ENCODE measurements around the gene CCL5.

The CCL5 gene

DNA sequence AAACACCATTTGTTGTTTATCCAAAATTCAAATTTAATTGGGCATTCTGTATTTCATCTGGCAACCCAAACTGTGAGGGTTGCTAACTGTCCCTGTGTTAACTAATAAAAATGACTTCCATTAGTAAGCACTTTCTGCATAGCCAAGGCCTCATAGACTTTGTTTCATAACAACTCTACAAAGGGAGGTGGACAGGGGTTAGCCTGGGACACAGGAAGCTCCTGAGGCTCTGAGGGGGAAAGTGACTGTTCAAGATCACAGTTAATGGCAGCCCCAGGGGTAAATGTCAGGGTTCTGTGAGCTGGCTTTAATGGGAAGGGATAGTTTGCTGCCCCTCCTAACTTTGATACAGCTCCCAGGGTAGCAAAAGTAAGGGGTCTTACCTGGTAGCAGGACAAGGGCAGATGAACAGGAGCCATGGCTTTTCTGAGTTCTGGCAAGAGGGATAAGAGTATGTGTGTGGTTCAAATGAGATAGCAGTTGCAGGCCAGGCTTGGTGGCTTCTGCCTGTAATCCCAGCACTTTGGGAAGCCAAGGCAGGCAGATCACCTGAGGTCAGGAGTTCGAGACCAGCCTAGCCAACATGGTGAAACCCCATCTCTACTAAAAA lies 13.7 kb downstream of the CCL5 start:
- H3K9me3 Mint-ChIP-seq: no peaks in the 10 kb centered on the region
- H3K36me3 Mint-ChIP-seq (ENCODE audit: low read depth): no peaks in the 10 kb centered on the region
- H3K4me1 Mint-ChIP-seq (ENCODE audit: low read depth): peaks cover 30% of the 10 kb centered on the region
- H3K27ac Mint-ChIP-seq: no peak overlapping the region
- H3K27me3 Mint-ChIP-seq: no peaks in the 10 kb centered on the region
- no peak overlapping the region for H3K4me3 Mint-ChIP-seq
- intact Hi-C loops (cut with micrococcal nuclease): no loop called here

DNA sequence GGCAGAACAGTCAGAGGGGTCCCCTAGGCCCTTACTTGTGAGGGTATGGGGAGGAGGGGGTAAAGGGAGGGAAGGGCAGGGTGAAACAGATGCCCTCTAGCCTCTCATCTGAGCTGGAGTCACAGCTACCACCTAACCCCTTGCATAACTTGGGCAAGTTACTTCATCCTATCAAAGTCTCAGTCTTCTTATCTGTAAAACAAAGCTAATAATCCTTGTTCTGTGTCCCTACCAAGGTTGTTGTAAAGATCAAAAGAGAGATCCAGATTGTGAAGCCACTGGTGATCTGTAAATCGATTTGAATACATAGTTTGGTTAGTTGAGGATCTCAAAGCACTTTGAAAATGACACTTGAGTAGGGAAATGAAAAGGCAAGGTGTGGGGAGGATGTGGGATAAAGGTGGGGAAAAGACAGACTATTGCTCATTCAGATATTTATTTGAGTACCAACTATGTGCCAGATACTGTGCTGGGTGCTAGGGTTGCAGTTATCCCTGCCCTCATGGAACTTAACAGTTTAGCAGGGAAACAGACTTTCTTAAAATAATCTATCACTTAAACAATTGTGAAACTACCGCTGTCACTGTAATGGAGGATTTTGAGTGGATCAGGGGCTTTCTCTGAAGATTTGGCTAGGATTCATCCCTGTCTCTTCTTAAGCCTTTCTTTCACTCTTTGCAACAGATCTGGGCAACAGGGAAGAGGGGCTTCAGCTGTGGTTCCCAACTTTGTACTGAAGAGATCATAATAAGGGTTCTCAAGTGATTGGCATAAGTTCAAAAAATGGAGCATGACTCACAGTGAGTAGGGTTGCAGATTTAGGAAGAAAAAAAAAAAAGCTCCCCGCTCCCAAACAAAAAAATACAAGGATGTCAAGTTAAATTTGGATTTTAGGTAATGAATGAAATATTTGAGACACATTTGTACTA lies 14.5 kb downstream of the CCL5 start:
- H3K36me3 Mint-ChIP-seq (ENCODE audit: low read depth): no peaks in the 10 kb centered on the region
- intact Hi-C loops (cut with micrococcal nuclease): no loop called here
- H3K27me3 Mint-ChIP-seq: no peaks in the 10 kb centered on the region
- no peak overlapping the region for H3K27ac Mint-ChIP-seq
- no peaks in the 10 kb centered on the region for H3K9me3 Mint-ChIP-seq
- H3K4me1 Mint-ChIP-seq (ENCODE audit: low read depth): peaks cover 24% of the 10 kb centered on the region
- no peak overlapping the region for H3K4me3 Mint-ChIP-seq

DNA sequence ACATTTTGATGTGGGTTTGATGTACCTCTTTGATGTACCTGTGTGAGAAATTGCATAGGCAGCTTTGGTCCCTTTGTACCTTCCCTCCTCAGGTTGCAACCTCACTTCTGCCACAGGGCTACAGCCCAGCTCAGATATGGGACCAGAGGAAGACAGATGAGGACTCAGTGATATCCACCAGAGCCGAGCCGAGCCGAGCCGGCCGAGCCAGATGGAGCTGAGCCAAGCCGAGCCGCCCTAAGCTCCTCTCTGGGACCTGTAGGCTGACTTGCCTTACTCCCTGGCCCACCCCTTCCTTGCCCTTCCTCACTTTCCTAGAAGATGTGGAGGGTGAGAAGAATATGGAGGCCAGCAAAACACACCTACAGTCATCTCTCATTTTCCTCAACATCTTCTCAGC lies 15.3 kb downstream of the CCL5 start:
- Mint-ChIP-seq H3K36me3 (ENCODE audit: low read depth) (no peaks in the 10 kb centered on the region), H3K27ac (no peak overlapping the region), H3K4me1 (ENCODE audit: low read depth) (peaks cover 24% of the 10 kb centered on the region), H3K4me3 (no peak overlapping the region), H3K9me3 (no peaks in the 10 kb centered on the region), H3K27me3 (no peaks in the 10 kb centered on the region)
- intact Hi-C loops (cut with micrococcal nuclease): no loop called here

DNA sequence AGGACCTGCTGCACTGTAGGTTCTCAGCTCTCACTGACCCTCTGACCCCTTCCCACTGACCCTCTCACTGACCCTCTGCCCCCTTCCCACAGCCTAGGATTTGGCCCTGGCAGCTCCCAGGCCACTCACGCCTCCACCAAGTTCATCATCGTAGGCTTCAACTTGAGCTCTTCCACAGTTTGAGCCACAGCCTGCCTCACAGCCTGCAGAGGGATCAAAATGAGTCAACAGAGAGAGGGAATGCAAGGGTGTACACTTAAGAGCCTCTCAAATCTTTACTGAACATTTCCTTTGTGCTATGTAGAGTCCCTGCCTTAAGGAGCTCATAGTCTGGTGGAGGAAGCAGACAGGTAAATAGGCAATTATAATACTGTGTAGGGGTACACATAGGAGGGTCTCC lies 23.6 kb downstream of the CCL5 start:
- no peaks in the 10 kb centered on the region for H3K4me1 Mint-ChIP-seq (ENCODE audit: low read depth)

GRCh38 chr17:35855965-35856364 lies 24.2 kb downstream of the CCL5 start:
- intact Hi-C loops (cut with micrococcal nuclease): no loop called here
- peaks cover 42% of the 10 kb centered on the region for H3K36me3 Mint-ChIP-seq (ENCODE audit: low read depth)

More for the DNA sequence above, 23.6 kb downstream of the CCL5 start:
- no peaks in the 10 kb centered on the region for H3K9me3 Mint-ChIP-seq
- no peak overlapping the region for H3K4me3 Mint-ChIP-seq
- H3K27ac Mint-ChIP-seq: no peak overlapping the region
- H3K36me3 Mint-ChIP-seq (ENCODE audit: low read depth): peaks cover 35% of the 10 kb centered on the region
- intact Hi-C loops (cut with micrococcal nuclease): no loop called here
- H3K27me3 Mint-ChIP-seq: no peaks in the 10 kb centered on the region

DNA sequence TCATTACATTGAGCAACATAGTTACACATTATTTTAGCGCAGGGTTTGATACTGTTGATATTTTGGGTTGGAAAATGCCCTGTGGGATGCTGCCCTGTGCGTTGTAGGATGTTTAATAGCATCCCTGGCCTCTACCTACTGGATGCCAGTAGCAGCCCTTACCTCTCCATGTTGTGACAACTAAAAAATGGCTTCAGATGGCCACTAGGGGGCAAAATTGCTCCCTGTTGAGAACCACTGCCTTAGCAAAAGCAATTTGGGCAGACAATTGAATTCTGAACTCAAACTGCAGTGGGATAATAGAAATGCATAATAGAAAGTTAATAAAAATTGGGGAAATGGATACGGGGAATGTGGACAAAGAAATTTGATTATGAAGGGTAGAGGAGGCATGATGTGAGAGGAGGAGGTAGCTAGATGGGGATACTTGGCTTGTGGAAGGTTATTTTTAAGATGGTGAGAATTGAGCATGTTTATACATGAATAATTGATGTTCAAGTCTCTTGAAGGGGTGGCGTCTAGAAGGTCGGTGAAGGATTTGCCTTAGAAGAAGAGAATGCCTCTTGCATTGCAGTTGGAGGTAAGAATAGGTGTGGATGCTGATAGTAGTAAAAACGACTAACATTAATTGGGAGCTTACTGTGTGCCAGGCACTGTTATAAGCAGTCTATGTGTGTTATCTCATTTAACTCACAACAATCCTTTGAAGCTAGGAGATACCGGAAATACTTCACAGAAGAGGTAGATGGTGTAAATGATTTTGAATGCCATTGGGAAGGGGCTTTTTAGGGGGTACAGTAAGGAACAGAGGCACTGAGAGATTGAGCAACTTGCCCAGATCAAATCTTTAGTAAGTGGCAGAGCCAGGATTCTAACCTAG lies 30.5 kb downstream of the CCL5 start:
- Mint-ChIP-seq H3K4me1 (ENCODE audit: low read depth) (peaks cover 5% of the 10 kb centered on the region), H3K27ac (no peak overlapping the region), H3K36me3 (ENCODE audit: low read depth) (peaks cover 92% of the 10 kb centered on the region), H3K9me3 (no peaks in the 10 kb centered on the region), H3K27me3 (no peaks in the 10 kb centered on the region), H3K4me3 (no peak overlapping the region)
- intact Hi-C loops (cut with micrococcal nuclease): loop anchor here (10.0 kb wide), 1 partner anchor 295 kb away; no protein-coding TSS in a partner anchor

More at GRCh38 chr17:35855965-35856364, 24.2 kb downstream of the CCL5 start:
- no peak overlapping the region for H3K27ac Mint-ChIP-seq
- H3K4me3 Mint-ChIP-seq: no peak overlapping the region
- no peaks in the 10 kb centered on the region for H3K9me3 Mint-ChIP-seq
- H3K4me1 Mint-ChIP-seq (ENCODE audit: low read depth): no peaks in the 10 kb centered on the region
- H3K27me3 Mint-ChIP-seq: no peaks in the 10 kb centered on the region

DNA sequence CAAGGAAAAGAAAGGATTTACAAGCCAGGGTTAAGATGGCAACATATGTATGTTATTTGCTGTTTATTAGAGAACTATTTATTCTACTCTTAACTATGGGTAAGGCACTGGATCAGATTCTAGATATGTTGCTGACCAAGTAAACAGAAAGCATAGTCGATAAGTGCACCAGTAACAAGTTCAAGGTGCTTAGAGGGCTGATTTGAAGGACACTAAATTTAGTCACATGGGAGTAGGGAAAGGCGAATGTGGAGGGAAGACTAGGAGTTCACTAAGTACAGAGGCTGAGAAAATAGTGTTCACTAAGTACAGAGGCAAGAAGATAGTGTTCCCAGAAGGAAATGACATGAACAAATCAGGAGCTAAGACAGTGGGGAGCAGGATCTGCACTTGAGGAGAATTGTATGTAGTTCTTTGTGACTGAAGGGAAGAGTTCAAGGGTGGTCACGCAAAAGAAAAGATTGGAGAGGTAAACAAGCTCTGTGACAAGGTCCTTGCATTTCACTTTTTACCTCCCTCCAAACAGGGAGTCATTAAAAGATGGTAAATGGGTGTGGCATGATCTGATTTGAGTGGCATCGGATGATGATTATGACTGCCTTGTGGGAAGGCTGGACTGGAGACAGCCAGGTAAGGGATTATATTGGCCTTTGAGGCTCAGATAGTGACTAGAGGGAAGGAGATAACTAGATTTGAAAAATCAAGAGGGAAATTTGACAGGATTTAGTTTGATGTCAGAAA lies 32.4 kb downstream of the CCL5 start:
- H3K4me1 Mint-ChIP-seq (ENCODE audit: low read depth): peaks cover 5% of the 10 kb centered on the region
- H3K36me3 Mint-ChIP-seq (ENCODE audit: low read depth): peaks cover 96% of the 10 kb centered on the region
- H3K27me3 Mint-ChIP-seq: no peaks in the 10 kb centered on the region
- H3K27ac Mint-ChIP-seq: no peak overlapping the region
- no peak overlapping the region for H3K4me3 Mint-ChIP-seq
- H3K9me3 Mint-ChIP-seq: no peaks in the 10 kb centered on the region
- intact Hi-C loops (cut with micrococcal nuclease): loop anchor here (10.0 kb wide), 1 partner anchor 297 kb away; no protein-coding TSS in a partner anchor

DNA sequence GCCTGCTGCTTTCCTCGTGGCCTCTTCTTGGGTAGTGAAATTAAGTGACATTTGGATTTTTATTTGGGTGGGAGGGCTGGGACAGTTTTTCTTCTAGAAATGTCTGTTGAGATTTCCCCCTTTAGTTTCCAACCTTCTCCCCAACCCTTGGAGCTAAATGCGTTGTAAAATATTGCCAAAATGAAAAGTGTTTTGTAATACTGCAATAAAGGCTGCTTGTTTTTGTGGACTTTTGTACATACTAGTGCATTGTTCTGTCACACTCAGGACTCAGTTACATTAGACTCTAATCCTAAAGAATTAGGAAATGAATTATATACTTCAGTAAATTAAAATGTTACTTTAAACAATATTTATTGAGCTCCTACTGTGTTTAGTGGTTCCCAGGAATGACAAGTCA lies 33.2 kb downstream of the CCL5 start:
- Mint-ChIP-seq H3K27me3 (no peaks in the 10 kb centered on the region), H3K27ac (no peak overlapping the region), H3K4me1 (ENCODE audit: low read depth) (peaks cover 5% of the 10 kb centered on the region), H3K36me3 (ENCODE audit: low read depth) (peaks cover 97% of the 10 kb centered on the region), H3K4me3 (no peak overlapping the region), H3K9me3 (no peaks in the 10 kb centered on the region)
- intact Hi-C loops (cut with micrococcal nuclease): loop anchor here (10.0 kb wide), 1 partner anchor 298 kb away; no protein-coding TSS in a partner anchor

DNA sequence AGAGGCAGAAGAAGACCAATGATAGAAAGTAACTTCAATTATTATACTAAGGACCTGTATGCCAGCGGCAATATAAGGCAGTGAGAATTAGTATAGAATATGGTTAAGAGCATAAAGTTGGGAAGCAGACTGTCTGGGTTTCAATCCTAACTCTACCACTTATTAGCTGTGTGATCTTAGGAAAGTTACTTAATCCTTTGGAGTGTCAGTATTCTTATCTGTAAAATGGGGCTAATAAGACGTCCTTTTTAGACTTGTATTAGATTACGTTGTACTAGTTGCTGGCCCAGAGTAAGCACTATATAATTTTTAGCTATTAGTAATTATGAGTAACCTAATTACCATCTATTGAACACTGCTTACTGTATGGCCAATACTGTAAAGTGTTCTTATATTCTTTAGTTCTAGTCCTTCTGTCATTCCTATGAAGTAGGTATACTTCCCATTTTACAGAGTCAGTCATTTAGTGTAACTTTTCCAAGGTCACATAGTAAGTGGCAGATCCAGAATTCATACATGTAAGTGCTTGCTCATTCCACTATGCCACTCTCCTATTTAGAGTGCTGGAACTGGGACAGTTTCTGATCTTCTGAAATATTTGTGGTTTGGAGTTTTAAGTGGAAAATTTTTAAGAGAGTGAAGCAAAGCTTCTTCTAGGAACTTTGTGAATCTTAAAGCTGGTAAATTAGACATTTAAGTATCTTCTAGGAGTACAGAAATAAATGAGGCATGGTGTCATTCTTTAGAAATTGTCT lies 33.9 kb downstream of the CCL5 start:
- intact Hi-C loops (cut with micrococcal nuclease): loop anchor here (10.0 kb wide), 1 partner anchor 299 kb away; no protein-coding TSS in a partner anchor
- Mint-ChIP-seq H3K27ac (no peak overlapping the region), H3K4me1 (ENCODE audit: low read depth) (peaks cover 5% of the 10 kb centered on the region), H3K4me3 (no peak overlapping the region), H3K36me3 (ENCODE audit: low read depth) (peaks cover 99% of the 10 kb centered on the region), H3K9me3 (no peaks in the 10 kb centered on the region), H3K27me3 (no peaks in the 10 kb centered on the region)

DNA sequence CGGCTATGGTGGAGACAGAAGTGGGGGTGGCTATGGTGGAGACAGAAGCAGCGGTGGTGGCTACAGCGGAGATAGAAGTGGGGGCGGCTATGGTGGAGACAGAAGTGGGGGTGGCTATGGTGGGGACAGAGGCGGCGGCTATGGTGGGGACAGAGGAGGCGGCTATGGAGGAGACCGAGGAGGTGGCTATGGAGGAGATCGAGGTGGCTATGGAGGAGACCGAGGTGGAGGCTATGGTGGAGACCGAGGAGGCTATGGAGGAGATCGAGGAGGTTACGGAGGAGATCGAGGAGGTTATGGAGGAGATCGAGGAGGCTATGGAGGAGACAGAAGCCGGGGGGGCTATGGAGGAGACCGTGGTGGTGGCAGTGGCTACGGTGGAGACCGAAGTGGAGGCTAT lies 35.6 kb downstream of the CCL5 start:
- no peak overlapping the region for H3K4me3 Mint-ChIP-seq
- intact Hi-C loops (cut with micrococcal nuclease): loop anchor here (10.0 kb wide), 1 partner anchor 300 kb away; no protein-coding TSS in a partner anchor
- H3K9me3 Mint-ChIP-seq: no peaks in the 10 kb centered on the region
- H3K4me1 Mint-ChIP-seq (ENCODE audit: low read depth): peaks cover 2% of the 10 kb centered on the region
- no peak overlapping the region for H3K27ac Mint-ChIP-seq
- no peaks in the 10 kb centered on the region for H3K27me3 Mint-ChIP-seq
- peaks cover 100% of the 10 kb centered on the region for H3K36me3 Mint-ChIP-seq (ENCODE audit: low read depth)

DNA sequence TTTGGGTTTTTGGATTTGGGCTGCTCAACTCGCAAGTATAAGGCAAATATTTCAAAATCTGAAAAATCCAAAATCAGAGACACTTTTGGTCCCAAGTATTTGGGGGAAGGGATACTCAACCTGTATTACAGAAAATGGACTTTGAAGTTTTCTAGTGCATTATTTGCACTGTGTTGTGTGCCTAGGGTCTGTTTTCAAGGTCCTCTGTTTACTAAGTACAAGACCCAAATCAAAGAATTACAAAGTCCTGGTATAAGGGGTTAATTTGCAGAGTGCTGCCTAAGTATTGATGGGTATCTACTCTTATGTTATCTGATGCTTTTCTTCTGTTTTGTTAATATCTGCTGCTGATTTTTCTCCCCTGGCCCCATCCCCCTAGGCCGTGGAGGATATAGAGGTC lies 36.5 kb downstream of the CCL5 start:
- Mint-ChIP-seq H3K4me3 (no peak overlapping the region), H3K9me3 (no peaks in the 10 kb centered on the region), H3K4me1 (ENCODE audit: low read depth) (no peaks in the 10 kb centered on the region), H3K27ac (no peak overlapping the region), H3K36me3 (ENCODE audit: low read depth) (peaks cover 94% of the 10 kb centered on the region), H3K27me3 (no peaks in the 10 kb centered on the region)
- intact Hi-C loops (cut with micrococcal nuclease): loop anchor here (10.0 kb wide), 1 partner anchor 301 kb away; no protein-coding TSS in a partner anchor

- no peaks in the 10 kb centered on the region for H3K4me1 Mint-ChIP-seq (ENCODE audit: low read depth)
- no peak overlapping the region for H3K27ac Mint-ChIP-seq
- H3K4me3 Mint-ChIP-seq: no peak overlapping the region
- H3K9me3 Mint-ChIP-seq: no peaks in the 10 kb centered on the region
- H3K36me3 Mint-ChIP-seq (ENCODE audit: low read depth): peaks cover 86% of the 10 kb centered on the region
- no peaks in the 10 kb centered on the region for H3K27me3 Mint-ChIP-seq
- intact Hi-C loops (cut with micrococcal nuclease): loop anchor here (10.0 kb wide), 1 partner anchor 303 kb away; no protein-coding TSS in a partner anchor
Measured at GRCh38 chr17:35842239-35842638, 37.9 kb downstream of the CCL5 start.
